GM21717 (cell line): Measurements from ENCODE around the gene NUDT16L1.
"Not testable (repeated sequence)": the region's sequence is repeated elsewhere in the genome, so short reads cannot be mapped to it uniquely, and the experiment has no call there.

Source experiments
- ATAC-seq: cut with Tn5 transposase; IDR thresholded peaks from one replicate; pipeline ENCODE4 v1.9.1; 2021; ENCODE audit warnings: mild to moderate bottlenecking, moderate library complexity; ENCODE audit not compliant: unreplicated experiment

Gene NUDT16L1

GRCh38 chr16:4693296-4693955, at the start of gene NUDT16L1:
TSS of gene NUDT16L1 (plus strand) at chr16:4693562. CDS start at chr16:4693727, 165 bp downstream.
- peak; percentile 92 for ATAC-seq

GRCh38 chr16:4646773-4647643, 46.4 kb upstream of the NUDT16L1 start:
- no peak for ATAC-seq

- ATAC-seq = no peak
These were observed 45.8 kb upstream of the NUDT16L1 start for GRCh38 chr16:4647644-4647980.

- ATAC-seq = no peak
These were observed 44.4 kb upstream of the NUDT16L1 start for GRCh38 chr16:4648917-4649316.

GRCh38 chr16:4649744-4650442, 43.5 kb upstream of the NUDT16L1 start:
- ATAC-seq = no peak

- not testable (repeated sequence) for ATAC-seq
These were observed 42.8 kb upstream of the NUDT16L1 start for GRCh38 chr16:4650443-4651074.

GRCh38 chr16:4651827-4652226, 41.5 kb upstream of the NUDT16L1 start:
- ATAC-seq = no peak

GRCh38 chr16:4652561-4652960, 40.8 kb upstream of the NUDT16L1 start:
- ATAC-seq = no peak

GRCh38 chr16:4654011-4654963, 39.1 kb upstream of the NUDT16L1 start:
- no peak for ATAC-seq

GRCh38 chr16:4654964-4655590, 38.3 kb upstream of the NUDT16L1 start:
- ATAC-seq = no peak

- ATAC-seq = no peak
These were observed 37.6 kb upstream of the NUDT16L1 start for GRCh38 chr16:4655801-4656200.

- no peak for ATAC-seq
These were observed 37.1 kb upstream of the NUDT16L1 start for GRCh38 chr16:4656221-4656620.

GRCh38 chr16:4656695-4657686, 36.4 kb upstream of the NUDT16L1 start:
- no peak for ATAC-seq

- ATAC-seq = no peak
These were observed 33.7 kb upstream of the NUDT16L1 start for GRCh38 chr16:4659363-4660353.

- ATAC-seq = no peak
These were observed 32.8 kb upstream of the NUDT16L1 start for GRCh38 chr16:4660454-4661007.

GRCh38 chr16:4661661-4662060, 31.7 kb upstream of the NUDT16L1 start:
- ATAC-seq = no peak

GRCh38 chr16:4663465-4663776, 29.9 kb upstream of the NUDT16L1 start:
- ATAC-seq = no peak
